Colonic mucosa (tissue), 4 donors: ENCODE measurements around the gene SEMA4D. TPM values are rescaled to one million over a fixed set of nuclear protein-coding genes. Genes with fewer than 3 reads are reported as not detected.

ENCODE experiments used
- DNase-seq: peaks from one replicate; pipeline ENCODE4 v3.0.0-alpha.2; 2020
- H3K27ac ChIP-seq: fragments of 200-600 bp; one replicate; pipeline ENCODE4 v1.8.0; 2021
- H3K27me3 ChIP-seq: fragments of 200-600 bp; one replicate; pipeline ENCODE4 v1.8.0; 2021
- H3K36me3 ChIP-seq: fragments of 200-600 bp; one replicate; pipeline ENCODE4 v1.8.0; 2021
- H3K4me1 ChIP-seq: fragments of 200-600 bp; one replicate; pipeline ENCODE4 v1.8.0; 2021; ENCODE audit warnings: mild to moderate bottlenecking
- H3K4me3 ChIP-seq: fragments of 200-600 bp; one replicate; pipeline ENCODE4 v1.8.0; 2021
- H3K9ac ChIP-seq, 2 donors: one replicate each; pipeline ENCODE4 v1.7.0; 2013; ENCODE audit warnings: control low read depth in 2 of 2, low read depth in 2 of 2, low read length in 2 of 2
- H3K9me3 ChIP-seq: fragments of 200-600 bp; one replicate; pipeline ENCODE4 v1.8.0; 2021
- intact Hi-C: fragments of 100-400 bp; cut with DNase I; formaldehyde crosslinking; loops from one replicate; pipeline ENCODE4 v1.14.1; 2022
- total RNA-seq, 2 donors: library from RNA; stranded (reverse); fragmentation: NEBNext Ultra II Directional in 1 of 2; extraction: Animal tissue kit (Norgen Biotek cat#: 25700) in 1 of 2; gene quantifications; one replicate each; pipeline ENCODE4 v1.2.1, GENCODE V29; 2021
- TF ChIP-seq, protein P1 (sequence below): fragments of 200-600 bp; IDR thresholded peaks from one replicate; pipeline ENCODE4 v1.8.0; 2022; ENCODE audit warnings: antibody characterized with exemption, mild to moderate bottlenecking
- donor health status: healthy.
- donor health status: DM: no; HTN: no; CAD: no.
- donor health status: DM: no; HTN: no; CAD: no.

Gene SEMA4D
- total RNA-seq, 2 donors from 2014 or later: 14.7 to 19.0 TPM

DNA sequence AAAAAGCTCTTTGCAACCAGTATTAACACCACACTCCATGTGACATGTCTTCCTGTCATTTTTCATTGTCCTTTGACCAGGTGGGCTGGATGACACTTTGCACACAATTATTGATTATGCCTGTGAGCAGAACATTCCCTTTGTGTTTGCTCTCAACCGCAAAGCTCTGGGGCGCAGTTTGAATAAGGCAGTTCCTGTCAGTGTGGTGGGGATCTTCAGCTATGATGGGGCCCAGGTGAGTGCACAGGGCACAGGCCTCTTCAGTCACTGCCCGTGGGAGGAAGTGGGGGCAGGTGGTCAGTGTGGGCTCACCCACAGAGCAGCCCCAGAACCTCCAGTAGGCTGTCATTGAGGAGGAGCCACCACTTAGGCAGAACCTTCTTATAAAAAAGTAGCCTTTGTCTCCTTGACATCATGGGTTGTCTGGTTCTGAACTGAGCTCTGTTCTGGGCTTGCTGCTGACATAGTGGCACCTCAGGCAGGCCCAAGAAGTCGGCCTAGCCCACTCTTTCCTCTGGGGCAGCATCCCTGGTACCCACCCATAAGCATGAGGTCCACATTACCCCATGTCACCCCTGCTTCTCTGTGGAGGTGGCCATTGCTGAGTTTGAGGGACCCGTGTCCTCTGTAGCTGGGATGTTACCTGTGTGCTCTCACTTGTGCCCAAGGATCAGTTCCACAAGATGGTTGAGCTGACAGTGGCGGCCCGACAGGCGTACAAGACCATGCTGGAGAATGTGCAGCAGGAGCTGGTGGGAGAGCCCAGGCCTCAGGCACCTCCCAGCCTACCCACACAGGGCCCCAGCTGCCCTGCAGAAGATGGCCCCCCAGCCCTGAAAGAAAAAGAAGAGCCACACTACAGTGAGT, 140.3 kb downstream of the SEMA4D start:
- no peaks in the 10 kb centered on the region for H3K9me3 ChIP-seq
- intact Hi-C loops: no loop called here
- H3K9ac ChIP-seq: no peak overlapping the region
- no peak overlapping the region for H3K4me3 ChIP-seq
- no peaks in the 10 kb centered on the region for H3K27me3 ChIP-seq
- TF ChIP-seq, protein P1, sequence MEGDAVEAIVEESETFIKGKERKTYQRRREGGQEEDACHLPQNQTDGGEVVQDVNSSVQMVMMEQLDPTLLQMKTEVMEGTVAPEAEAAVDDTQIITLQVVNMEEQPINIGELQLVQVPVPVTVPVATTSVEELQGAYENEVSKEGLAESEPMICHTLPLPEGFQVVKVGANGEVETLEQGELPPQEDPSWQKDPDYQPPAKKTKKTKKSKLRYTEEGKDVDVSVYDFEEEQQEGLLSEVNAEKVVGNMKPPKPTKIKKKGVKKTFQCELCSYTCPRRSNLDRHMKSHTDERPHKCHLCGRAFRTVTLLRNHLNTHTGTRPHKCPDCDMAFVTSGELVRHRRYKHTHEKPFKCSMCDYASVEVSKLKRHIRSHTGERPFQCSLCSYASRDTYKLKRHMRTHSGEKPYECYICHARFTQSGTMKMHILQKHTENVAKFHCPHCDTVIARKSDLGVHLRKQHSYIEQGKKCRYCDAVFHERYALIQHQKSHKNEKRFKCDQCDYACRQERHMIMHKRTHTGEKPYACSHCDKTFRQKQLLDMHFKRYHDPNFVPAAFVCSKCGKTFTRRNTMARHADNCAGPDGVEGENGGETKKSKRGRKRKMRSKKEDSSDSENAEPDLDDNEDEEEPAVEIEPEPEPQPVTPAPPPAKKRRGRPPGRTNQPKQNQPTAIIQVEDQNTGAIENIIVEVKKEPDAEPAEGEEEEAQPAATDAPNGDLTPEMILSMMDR: no peak
- H3K4me1 ChIP-seq: no peaks in the 10 kb centered on the region
- no peak overlapping the region for H3K27ac ChIP-seq
- no peak for DNase-seq
- peaks cover 8% of the 10 kb centered on the region for H3K36me3 ChIP-seq

DNA sequence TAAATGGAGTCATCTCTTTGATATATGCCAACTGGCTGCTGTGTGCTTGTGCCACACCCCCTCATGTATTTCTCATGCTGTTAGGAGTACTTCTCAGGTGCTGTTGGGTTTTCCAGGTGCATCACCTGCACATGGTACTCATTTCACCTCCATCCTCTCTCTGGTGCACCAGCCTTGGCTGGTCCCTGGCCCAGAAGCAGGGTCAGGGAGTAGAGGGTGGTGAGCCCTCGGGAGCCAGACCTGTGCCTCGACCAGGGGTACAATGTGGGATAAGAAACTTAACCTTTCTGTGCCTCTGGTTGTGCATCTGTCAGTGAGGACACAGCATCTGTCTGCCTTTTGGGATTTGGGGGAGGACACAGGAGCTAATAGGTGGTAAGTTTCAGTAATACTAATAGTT, 141.1 kb downstream of the SEMA4D start:
- Histone ChIP-seq H3K36me3 (peaks cover 8% of the 10 kb centered on the region), H3K9ac (no peak overlapping the region), H3K27me3 (no peaks in the 10 kb centered on the region), H3K4me1 (no peaks in the 10 kb centered on the region), H3K4me3 (no peak overlapping the region), H3K27ac (no peak overlapping the region), H3K9me3 (no peaks in the 10 kb centered on the region)
- intact Hi-C loops: no loop called here
- DNase-seq: no peak
- TF ChIP-seq, protein P1: no peak

DNA sequence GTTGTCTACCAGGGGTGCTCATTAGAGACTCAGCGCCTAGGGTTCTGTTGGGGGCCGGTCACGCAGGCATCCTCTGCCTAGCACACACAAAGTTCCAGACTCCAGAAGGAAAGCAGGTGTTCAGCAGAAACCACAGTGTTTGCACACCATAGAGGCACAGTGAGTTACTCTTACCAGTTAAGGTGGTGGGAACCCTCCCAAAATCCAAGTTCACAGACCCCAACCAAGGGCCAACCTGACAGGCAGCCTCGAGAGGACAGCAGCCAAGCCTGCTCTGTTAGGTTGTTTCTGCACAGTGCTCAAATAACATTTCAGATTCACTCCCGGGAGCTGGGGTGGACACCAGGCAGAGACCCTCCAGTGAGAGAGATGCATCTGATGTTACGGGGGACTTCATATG, 143.4 kb downstream of the SEMA4D start:
- intact Hi-C loops: no loop called here
- no peak for DNase-seq
- H3K4me1 ChIP-seq: no peaks in the 10 kb centered on the region
- TF ChIP-seq, protein P1: no peak
- H3K4me3 ChIP-seq: no peak overlapping the region
- H3K27ac ChIP-seq: no peak overlapping the region
- H3K27me3 ChIP-seq: no peaks in the 10 kb centered on the region
- H3K9ac ChIP-seq: no peak overlapping the region
- H3K9me3 ChIP-seq: no peaks in the 10 kb centered on the region
- H3K36me3 ChIP-seq: no peaks in the 10 kb centered on the region

DNA sequence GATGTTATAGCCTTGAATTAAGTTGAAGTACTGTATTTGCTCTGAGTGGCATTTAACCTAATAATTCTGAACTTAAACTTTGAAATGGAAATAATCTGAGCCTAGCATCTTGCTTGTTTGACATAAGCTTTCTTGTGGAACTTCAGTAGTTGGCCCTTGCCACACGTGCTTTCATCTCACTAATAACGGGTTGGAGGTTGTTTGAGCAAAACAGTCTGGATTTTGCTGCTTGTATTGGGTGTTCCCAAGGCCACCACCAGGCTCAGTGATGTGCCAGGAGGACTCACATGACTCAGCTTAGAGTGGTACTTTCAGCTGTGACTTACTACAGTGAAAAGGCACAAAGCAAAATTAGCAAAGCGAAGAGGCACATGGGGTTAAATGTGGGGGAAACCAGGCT, 143.9 kb downstream of the SEMA4D start:
- TF ChIP-seq, protein P1: no peak
- Histone ChIP-seq H3K4me3 (no peak overlapping the region), H3K27ac (no peak overlapping the region), H3K36me3 (peaks cover under 1% of the 10 kb centered on the region), H3K27me3 (no peaks in the 10 kb centered on the region), H3K9me3 (no peaks in the 10 kb centered on the region), H3K4me1 (no peaks in the 10 kb centered on the region), H3K9ac (no peak overlapping the region)
- intact Hi-C loops: no loop called here
- no peak for DNase-seq

DNA sequence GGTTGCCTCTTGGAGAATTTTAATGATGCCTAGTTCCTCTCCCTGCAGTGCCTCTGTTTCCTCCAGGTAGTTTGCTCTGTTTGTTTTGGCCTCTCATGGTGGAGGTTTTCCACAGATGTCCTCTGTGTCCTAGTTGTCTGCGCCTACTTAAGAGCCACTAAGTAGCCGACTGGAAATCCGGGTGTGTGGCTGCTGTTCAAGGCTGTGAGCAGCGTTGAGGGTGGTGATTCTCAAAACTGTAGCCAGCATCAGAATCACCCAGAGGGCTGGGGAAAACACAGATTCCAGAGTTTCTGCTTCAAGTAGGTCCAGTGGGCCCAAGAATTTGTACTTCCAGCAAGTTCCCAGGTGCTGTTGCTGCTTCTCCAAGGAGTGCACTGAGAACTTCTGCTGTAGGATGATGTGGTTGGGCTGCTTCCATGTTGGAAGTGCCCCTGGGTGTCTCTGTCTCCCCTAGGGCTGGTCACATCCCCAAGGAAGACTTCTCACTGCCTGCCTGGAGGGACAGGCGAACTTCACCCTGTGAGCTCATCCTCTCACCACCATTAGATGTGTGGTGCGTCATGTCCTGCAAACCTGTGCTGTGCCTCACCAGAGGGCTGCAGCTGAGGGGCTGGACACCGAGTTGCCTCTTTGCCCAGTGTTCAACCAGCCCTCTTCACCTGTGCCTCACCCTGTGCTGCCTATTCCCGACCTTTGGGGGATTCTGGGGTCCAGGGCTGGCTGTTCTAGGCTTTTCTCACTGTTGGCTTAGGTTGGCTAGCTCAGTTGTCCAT, 144.9 kb downstream of the SEMA4D start:
- peaks cover 5% of the 10 kb centered on the region for H3K36me3 ChIP-seq
- DNase-seq: no peak
- H3K4me3 ChIP-seq: no peak overlapping the region
- no peaks in the 10 kb centered on the region for H3K27me3 ChIP-seq
- intact Hi-C loops: no loop called here
- no peak overlapping the region for H3K27ac ChIP-seq
- H3K9ac ChIP-seq: no peak overlapping the region
- no peaks in the 10 kb centered on the region for H3K4me1 ChIP-seq
- TF ChIP-seq, protein P1: no peak
- no peaks in the 10 kb centered on the region for H3K9me3 ChIP-seq
